Occipital lobe (tissue), 2 donors: ENCODE data around the gene NR3C1. TPM values are rescaled to one million over a fixed set of nuclear protein-coding genes. Genes with fewer than 3 reads are reported as not detected.

Experiments
- DNase-seq: peaks from one replicate; lab custom pipeline; 2025; lab: John Stamatoyannopoulos, UW
- total RNA-seq: library from RNA; depleted of rRNA; stranded (reverse); fragments of >200 nt; gene quantifications from one replicate; pipeline ENCODE4 v1.2.3, GENCODE V29; 2014

NR3C1 gene
- total RNA-seq, 1 donor from 2014 or later: 27.1 TPM

DNA sequence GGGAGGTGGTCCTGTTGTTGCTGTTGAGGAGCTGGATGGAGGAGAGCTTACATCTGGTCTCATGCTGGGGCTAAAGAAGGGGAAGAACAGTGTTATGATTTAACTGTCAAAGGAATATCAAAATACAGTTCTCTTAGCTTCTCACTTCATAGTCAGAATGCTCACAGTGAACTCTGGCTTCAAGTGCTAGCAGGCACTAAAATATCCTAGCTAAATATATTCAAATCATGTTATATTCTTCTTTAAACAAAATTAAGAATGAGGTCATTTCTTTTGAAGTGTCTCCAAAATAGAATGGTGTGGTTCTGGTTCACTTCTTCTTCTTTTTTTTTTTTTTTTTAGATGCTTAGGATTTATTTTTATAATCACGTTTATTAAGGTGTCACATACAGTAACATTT is 89.4 kb downstream of the NR3C1 start:
- no peak for DNase-seq

DNA sequence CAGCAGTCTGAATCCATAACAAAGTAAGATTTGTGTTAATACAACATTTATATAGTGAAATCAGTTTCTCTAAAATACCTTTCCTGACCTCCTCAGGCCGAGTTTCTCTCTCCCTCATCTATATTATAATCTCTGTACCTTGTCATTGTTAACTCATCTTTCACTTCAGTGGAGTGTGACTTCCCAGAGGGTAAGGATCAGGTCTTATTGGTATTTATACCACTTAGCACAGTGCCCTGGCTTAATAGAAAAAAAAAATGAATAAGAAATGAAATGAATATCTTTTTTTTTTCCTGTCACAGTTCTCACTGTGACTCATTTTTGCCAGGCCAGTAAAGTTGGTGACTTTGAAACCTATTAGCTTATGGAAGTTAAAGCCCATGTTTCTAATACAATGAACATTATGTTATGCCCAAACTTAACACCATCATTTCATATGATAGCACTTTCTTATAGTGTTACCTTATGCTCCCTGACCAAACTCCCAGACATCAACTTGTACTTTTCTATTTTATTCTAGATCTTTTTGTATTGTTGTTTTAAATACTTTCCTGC is 90.1 kb downstream of the NR3C1 start:
- DNase-seq: no peak

DNA sequence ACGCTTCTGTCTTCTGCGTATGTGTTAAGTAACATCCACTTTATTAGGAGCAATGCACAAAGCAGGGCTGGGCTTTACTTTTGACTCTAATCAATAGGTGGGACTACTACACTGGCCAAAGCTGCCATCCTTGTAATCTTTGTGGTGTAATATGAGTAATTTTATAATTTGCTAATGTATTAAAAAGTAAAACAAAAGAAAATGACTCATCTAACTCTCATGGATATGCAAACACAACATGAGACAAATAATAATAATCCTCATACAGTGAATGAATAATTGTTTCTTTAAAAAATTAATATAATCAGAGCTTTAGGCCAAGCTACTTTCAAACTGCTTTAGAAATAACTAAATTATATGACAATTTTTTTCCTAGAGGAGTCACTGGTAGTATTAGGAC is 90.7 kb downstream of the NR3C1 start:
- no peak for DNase-seq

DNA sequence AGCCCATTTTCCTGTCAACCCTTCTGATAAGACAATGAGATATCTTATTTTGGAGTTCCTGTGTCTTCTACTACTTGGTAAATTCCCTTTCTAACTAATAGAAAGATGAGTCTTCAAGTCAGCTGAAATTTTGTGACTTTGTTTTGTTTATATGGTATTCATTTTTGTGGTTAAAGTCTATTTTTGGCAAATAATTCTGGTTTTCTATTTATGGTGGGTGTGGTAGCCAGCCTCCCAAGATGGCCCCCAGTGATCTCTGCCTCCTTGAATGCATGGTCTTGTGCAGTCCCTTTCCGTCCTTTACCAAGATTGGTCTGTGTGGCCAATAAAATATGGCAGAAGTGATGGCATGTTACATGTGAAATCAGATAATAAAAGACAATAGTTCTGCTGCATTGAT is 91.5 kb downstream of the NR3C1 start:
- DNase-seq: no peak

DNA sequence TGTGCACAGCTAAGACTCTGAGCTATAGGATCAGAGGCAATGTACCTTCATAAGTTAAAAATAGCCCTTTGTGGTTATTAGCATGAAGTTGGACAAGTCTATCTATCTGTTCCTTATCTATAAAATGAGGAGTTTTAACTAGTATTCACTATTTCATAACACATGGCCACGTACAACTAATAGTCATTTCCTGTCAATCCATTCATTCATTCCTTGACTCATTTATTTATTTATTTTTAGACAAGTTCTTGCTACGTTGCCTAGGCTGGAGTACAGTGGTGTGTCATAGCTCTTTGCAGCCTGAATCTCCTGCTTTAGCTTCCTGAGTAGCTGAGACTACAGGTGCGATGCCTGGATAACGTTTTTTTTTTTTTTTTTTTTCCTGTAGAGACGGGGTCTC is 92.1 kb downstream of the NR3C1 start:
- no peak for DNase-seq

DNA sequence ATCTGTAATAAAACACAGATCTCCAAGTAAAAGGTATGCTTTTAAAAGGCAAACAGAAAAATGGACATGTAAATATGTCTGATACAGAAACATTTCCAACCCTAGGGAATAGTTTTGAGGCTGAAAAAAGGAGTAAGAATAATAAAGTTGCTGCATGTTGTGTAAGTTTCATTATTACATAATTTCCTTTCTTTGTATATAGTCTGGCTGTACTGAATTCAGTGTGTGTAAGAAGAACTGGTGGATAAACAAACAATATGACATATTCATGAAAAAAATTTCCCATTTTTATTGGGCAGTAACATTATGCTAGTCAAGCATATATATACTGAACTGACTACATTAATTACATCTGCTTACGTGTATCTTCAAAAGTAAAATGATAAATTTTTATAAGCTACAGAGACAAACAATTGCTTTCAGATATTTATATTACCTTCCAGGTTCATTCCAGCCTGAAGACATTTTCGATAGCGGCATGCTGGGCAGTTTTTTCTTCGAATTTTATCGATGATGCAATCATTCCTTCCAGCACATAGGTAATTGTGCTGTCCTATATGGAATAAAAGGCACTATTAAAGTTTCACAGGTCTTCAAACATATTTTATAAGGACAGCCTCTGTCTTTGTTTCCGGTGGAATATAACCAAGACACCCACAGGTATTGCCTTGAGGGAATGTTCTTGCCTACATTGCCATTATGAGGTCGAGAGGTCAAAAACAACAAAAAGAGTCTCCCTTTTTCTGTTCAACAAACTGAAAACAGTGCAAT is 93.6 kb downstream of the NR3C1 start:
- DNase-seq: no peak

DNA sequence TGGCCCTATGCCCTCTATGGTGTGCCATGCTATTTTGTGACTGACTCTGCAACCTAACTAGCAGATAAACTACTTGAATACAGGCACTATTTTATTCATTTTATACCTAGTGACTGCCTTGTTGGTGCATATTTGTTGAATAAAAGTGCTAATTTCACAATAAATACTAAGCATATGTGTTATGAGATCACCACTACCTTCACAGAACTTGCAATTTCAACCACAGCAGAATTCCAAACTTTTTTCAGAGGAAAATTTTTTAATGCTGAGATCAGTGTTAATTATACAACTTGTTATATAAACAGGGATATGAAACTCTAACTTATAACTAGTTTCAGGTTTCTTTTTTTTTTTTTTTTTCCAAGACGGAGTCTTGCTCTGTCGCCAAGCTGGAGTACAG is 94.8 kb downstream of the NR3C1 start:
- DNase-seq: no peak

DNA sequence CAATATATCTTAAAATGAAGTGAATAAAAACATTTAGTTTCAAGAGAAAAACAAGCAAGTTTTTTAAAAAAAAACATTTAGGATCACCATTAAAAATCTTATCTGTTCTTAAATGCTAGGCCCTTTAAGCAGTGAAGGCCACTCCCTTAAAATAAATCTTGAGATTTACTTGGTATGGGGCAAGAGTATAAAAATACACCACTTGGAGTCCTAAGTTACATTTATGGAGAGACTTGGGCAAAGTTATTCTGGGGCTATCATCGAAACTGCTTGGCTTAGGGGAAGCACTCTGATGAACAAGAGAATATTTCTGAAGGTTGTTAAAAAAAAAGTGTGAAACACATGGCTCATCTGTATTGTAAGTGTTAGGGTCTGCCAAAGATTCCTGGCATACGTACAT is 97.4 kb downstream of the NR3C1 start:
- no peak for DNase-seq

DNA sequence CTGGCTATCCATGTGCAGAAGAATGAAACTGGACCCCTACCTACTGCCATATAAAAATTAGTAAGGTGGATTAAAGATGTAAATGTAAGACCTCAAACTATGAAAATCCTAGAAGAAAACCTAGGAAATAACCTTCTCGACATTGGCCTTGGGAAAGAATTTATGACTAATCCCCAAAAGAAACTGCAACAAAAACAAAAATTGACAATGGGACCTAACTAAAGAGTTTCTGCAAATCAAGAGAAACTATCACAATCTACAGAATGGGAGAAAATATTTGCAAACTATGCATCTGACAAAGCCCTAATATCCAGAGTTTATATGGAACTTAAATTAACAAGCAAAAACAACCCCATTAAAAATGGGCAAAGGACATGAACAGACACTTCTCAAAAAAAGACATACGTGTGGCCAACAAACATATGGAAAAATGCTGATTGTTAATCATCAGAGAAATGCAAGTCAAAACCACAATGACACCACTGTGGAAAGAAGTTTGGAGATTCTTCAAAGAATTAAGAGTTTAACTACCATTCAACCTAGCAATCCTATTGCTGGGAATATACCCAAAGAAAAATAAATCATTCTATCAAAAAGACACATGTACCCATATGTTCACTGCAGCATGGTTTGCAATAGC is 98.5 kb downstream of the NR3C1 start:
- no peak for DNase-seq

DNA sequence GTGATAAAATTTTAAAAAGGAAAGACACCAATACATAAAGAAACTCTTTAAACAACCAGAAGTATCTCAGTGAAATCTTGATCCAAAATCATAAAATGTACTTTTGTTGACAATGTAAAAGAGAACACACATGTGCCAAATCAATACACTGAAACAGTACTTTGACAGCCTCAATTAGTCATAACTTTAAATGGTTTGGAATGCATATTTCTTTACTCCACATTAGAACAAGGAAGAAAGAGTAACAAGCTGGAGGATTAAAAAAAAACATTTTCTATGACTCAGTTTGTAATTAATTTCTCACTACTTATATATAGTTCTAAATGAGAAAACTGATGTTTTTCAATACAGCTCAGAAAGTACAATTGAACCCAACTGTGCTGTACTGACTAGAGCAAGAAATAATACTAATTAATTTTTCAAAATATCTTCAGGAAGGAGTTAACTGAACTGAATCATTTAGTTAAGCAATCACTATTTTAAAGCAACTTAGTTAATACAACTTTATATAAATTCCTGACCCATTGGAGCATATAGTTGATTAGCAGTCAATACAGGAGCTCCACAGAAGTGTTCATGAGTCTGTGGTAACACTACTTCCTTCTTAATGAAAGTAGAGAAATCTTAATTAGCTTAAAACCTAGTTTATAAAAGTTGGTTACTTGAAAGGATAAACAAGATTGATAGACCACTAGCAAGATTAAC is 101.0 kb downstream of the NR3C1 start:
- DNase-seq: no peak

DNA sequence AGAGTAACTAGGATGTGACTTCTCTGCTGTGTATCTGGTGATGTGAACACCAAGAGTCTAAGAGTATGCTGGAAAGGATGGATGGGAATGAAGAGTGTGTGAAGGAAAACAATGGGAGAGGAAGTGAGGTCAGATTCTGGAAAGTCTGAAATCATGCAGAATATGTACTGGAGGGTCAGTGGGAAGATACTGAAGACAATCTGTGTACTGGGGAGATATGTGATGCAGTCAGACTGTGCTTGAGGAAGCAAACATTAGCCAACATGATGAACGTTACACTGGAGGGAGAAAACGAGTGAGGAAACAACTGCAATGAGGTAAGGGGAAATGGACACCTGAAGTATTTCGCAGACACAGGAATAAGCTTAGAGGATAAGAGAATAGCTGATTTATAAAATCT is 105.7 kb downstream of the NR3C1 start:
- DNase-seq: no peak

DNA sequence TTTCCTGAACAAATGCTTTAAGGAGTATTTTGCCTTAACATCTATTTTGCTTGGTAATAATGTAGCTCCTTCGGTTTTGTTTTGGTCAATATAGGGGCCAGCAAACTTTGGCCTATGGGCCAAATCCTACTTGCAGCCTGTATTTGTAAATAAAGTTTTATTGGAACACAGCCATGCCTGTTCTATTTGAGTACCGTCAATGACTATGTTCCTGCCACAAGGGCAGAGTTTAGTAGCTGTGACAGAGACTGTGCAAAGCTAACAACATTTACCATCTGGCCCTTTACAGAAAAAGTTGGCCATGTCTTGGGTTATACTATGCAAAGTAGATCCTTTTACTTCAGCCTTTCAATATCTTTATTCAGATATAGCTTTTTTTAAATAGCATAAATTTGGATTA is 113.4 kb downstream of the NR3C1 start:
- no peak for DNase-seq

DNA sequence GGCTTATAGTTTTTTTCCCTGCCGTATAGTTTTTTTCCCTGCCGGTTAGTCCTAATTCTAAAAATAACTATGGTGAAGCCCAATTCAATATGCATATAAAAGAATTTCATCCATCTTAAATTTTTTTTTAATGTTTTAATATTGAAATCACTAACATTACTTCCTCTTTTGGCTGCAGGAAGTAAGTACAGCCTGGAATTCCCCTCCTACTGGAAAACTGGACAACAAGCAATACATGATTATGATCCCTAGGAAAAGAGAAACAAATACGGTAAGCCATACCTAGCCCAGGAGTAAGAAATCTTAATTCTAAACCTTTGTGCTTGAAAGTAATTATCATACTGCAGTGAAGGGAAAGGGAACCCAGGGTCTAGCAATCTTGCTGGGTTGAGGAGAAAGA is 119.0 kb downstream of the NR3C1 start:
- no peak for DNase-seq

DNA sequence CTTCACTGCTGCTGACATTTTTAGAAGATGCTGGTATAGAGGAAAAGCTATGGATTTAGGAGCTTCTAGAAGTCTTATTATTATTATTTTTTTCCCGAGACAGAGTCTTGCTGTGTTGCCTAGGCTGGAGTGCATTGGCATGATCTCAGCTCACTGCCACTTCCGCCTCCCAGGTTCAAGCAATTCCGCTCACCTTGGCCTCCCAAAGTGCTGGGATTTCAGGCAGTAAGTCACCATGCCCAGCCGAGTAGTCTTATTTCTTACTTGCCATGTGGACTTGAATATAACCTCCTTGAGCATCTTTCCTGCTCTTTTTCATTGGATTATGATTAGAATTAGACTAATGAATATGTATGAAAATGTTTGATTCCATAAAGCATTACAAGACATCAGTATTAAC is 119.5 kb downstream of the NR3C1 start:
- no peak for DNase-seq

DNA sequence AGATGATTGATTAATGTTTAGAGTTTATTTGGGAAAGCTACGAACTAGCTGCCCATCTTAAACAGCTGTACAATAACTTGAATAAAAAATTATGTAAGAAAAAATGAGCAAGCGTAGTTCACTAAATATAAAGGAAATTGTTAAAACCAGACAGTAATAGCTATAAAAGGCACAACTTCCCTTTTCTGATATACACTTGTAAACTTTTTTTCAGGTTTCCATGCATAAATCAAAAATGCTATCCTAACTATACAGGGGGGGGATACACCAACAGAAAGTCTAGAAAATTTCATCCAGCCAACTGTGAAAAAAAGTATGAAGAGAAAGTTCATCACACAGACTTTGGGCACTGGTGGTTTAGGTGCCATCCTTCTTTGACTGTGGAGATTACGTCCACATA is 122.3 kb downstream of the NR3C1 start:
- no peak for DNase-seq

DNA sequence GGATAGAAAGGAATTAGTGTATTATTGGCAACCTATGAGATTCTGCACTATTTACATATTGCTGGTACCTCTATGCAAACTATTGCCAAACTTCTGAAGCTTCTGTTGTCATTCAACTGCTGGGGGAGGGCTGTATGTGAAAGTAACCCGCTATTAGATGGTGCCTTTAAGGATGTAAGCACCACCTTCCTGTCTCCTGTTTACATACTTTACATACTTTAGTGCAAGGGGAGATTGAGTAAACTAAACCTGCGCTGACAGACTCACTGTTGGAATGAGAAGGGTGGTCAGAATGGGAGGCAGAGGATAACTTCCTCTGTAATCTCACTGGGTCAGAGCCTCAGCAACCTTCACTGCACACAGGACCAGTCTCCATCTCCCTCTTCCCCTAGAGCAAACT is 123.8 kb downstream of the NR3C1 start:
- no peak for DNase-seq

DNA sequence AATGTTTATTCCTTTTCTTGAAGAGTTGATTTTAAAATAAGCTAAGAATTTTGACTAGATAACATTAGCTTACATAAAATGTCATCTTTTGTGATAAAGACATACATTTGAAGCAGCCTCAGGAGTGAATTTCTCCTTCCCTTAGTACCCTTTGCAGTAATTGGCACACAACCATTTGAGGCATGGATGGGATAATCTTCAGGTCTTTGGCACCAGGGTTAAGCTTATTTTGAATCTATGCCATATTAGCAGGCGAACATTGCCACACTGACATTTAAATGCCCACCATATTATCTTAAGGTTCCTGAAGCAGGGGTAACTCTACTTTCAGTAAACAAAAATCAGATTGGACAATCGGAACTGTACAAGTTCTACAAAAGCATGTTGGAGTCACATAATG is 126.0 kb downstream of the NR3C1 start:
- no peak for DNase-seq

DNA sequence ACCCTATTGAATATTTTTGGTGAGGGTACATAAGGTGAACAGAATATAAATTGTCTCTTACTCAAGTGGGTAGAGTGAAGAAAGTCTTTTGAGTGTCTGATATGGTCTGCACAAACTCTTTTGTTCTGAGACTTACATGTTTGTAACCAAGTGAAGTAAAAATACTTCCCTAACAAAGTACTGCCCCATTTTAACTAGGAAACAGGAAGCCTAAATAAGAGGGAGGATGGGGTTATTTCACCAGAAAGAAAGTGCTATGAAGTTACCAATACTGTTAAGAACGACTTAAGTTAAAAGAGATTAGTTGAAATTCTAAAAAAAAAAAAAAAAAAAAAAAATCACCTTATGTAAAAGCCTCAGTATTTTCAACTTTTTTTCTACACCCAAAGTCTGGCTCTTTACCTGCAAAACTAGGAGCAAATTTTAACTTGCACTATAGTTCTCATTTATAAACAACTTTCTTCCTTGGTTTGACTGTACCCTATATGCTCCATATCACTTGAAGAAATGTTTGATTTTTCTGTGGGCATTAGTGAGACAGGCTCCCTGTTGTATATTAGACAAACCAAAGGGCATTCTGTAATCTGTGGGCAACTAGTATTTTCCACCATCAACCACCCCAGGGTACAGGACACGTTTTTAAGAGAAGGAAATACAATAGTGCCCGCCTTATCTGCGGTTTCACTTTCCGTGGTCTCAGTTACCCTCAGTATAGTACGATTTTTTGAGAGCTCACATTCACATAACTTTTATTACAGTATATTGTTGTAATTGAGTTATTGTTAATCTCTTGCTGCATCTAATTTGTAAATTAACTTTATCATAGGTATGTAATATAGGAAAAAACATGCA is 127.7 kb downstream of the NR3C1 start:
- no peak for DNase-seq

DNA sequence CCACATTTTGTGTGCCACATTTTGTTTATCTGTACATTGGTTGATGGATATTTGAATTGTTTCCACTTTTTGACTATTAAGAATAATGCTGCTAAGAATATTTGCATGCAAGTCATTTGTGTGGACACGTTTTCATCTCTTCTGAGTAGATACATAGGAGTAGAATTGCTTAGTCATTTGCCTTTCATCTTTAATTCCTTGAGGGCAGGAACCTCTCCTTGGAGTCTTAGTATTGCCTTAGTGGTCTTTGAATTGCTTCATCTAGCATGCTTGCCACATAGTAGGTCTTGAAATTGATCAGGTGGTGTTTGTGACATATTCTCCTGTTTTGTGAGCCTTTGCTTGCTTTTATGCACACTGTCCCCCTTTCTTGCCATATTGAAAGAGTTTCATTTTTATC is 128.5 kb downstream of the NR3C1 start:
- no peak for DNase-seq

DNA sequence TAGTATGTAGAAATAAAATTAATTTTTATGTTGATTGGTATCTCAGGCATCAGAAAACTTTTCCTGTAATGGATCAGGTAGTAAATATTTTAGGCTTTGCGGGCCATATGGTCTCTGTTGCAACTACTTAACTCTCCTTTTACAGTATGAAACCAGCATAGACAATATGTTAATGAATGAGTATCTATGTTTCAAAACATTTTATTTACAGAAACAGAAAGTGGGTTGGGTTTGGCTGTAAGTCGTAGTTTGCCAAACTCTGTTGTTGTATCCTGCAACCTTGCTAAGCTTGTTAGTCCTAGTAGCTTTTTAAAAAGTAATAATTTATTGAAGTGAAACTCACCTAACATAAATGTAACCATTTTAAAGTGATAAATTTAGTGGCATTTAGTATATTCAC is 132.1 kb downstream of the NR3C1 start:
- DNase-seq: no peak

DNA sequence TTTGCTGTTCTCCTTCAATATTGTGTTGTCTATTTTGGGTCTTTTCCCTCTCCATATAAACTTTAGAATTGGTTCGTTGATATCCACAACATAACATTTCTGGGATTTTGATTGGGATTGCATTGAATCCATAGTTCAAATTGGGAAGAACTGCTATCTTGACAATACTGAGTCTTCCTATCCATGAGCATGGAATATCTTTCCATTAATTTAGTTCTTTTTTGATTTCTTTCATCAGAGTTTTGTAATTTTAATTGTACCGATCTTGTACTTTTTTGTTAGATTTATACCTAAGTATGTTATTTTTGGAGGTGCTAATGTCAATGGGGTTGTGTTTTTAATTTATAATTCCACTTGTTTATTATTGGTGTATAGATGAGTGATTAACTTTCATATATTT is 135.1 kb downstream of the NR3C1 start:
- DNase-seq: no peak

DNA sequence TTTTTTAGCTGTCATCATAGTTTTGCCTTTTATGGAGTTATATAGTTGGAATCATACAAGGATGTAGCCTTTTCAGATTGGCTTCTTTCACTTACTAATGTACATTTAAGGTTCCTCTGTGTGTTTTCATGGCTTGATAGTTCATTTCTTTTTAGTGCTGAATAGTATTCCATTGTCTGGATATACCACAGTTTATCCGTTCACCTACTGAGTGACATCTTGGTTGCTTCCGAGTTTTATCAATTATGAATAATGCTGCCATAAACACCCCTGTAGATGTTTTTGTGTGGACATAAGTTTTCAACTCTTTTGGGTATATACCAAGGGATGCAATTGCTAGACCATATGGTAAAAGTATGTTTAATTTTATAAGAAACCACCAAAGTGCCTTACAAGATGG is 136.3 kb downstream of the NR3C1 start:
- DNase-seq: no peak
